Measurements from ENCODE around the gene ENAH. TPM values are rescaled to one million over a fixed set of nuclear protein-coding genes. Genes with fewer than 3 reads are reported as not detected.

The ENAH gene
- total RNA-seq, 4 donors from 2014 or later = 28.4 to 53.3 (median 32.6) TPM

DNA sequence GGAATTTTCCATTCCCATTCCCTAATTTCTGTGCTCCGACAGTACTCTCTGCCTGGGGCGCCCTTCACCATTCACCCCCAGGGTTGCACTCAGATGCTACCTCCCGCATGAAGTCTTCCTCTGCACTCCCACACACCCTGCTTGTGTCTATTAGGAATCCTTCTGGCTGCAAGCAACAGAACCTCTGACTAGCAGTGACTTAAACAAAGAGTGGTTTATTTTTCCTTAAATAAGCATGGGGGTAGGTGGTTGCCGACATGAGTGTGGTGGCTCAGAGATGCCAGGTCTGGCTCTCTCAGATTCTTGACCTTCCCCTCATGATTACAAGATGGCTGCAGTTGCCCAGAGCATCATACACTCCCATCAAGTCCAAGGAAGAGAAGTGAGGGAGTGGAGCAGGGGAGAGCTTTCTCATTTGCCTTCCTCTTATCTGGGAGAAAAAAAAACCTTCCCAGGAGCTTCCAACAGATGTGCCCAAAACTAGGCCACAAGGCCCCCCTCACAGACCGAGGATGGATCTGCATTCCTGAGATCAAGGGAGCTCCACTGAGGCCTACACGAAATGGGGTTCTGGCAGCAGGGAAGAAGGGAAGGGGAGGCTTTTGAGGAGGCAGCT is 175.5 kb downstream of the ENAH start:
- TF ChIP-seq, protein P1, sequence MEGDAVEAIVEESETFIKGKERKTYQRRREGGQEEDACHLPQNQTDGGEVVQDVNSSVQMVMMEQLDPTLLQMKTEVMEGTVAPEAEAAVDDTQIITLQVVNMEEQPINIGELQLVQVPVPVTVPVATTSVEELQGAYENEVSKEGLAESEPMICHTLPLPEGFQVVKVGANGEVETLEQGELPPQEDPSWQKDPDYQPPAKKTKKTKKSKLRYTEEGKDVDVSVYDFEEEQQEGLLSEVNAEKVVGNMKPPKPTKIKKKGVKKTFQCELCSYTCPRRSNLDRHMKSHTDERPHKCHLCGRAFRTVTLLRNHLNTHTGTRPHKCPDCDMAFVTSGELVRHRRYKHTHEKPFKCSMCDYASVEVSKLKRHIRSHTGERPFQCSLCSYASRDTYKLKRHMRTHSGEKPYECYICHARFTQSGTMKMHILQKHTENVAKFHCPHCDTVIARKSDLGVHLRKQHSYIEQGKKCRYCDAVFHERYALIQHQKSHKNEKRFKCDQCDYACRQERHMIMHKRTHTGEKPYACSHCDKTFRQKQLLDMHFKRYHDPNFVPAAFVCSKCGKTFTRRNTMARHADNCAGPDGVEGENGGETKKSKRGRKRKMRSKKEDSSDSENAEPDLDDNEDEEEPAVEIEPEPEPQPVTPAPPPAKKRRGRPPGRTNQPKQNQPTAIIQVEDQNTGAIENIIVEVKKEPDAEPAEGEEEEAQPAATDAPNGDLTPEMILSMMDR (IDR thresholded peaks at IDR 0.05; ENCODE audit: low read depth) = no peak

DNA sequence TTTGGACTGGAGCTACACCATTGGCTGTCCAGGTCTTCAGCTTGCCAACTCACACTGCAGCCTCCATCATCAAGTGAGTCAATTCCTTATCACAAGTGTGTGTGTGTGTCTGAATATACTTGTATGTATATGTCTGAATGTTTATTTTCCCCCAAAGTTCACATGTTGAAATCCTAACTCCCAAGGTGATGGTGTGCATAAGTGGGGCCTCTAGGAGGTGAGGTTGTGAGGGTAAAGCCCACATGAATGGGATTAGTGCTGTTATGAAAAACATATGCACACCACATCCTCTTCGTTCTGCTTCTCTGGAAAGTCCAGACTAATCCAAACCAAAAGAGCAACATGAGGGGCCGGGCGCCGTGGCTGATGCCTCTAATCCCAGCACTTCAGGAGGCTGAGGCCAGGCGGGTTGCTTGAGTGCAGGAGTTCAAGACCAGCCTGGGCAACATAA is 176.4 kb downstream of the ENAH start:
- TF ChIP-seq, protein P1 (IDR thresholded peaks at IDR 0.05; ENCODE audit: low read depth) = no peak

DNA sequence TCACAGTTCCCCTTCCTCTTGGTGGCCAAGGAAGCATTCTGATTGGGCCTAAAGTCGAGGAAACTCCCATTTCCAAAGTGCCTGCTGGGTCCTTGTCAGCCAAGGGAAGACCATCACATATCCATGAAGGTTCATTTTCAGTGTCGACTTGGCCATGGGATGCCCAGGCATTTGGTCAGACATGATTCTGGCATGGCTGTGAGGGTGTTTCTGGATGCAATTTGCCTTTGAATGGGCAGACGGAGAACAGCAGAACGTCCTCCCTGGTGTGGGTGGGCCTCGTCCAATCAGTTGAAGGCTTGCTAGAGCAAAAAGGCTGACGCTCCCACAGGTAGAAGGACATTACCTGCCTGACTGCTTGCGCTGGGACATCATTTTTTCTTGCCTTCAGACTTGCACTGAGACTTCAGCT is 176.8 kb downstream of the ENAH start:
- TF ChIP-seq, protein P1 (IDR thresholded peaks at IDR 0.05; ENCODE audit: low read depth) = no peak

DNA sequence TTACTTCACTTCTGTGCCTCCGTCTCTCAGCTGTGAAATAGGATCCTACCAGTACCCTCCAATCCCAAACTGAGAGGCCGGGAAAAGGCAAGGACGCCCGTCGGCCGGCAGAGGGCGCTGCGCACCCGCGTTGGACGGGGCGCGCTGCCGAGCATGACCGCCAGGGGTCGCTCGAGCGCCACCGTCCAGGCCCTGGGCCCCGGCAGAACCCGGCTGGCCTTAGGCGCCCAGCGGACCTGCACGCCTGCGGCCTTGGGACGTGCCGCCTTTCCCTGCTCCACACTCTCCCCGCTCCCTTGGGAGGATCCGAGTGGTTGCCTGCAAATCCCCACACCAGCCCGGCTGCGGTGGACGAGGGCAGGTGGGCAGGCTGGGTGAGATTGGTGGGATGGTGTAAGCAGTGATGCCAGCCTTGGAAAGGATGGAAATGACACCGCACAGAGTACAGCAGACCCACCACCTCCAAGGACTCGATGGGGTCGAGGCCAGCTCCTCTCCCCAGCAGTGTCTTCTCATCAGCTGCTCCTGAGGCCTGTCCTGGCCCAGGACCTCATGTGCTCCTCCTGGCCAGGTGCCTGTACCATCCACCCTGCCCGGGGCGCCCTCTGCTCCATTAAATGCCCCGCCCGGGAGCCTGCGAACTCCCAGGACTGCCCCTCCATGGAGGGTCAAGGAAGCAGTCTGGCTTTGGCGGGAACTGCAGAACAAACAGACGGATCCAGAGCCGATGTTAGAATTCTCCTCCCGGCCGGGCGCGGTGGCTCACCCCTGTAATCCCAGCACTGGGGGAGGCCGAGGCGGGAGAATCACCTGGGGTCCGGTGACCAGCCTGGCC is 177.7 kb downstream of the ENAH start:
- TF ChIP-seq, protein P1 (IDR thresholded peaks at IDR 0.05; ENCODE audit: low read depth) = no peak

DNA sequence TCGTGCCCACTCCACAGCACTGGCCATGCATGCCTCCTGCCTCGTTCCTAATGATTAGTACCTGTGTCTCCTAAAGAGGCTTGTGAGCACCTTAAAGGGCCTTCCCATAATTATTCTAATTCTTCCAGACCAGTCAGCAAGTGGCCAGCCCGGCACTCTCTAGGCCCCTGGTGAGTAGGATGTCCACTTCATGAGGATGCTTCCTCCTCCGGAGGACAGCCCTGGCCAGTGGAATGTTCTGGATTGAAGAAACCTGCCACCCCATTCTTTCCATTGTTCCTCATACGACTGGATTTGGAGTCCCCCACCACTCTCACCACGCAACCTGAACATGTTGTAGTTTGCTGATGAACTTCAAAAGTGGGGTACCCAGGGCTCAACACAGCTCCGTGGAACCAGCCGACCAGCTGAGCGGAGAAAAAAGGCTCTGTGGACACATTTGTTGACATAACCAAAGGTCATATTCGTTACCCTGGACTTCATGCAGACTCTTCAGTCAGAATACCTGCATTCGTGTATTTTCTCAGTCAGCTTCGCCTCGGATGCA is 178.4 kb downstream of the ENAH start:
- TF ChIP-seq, protein P1 (IDR thresholded peaks at IDR 0.05; ENCODE audit: low read depth) = no peak

DNA sequence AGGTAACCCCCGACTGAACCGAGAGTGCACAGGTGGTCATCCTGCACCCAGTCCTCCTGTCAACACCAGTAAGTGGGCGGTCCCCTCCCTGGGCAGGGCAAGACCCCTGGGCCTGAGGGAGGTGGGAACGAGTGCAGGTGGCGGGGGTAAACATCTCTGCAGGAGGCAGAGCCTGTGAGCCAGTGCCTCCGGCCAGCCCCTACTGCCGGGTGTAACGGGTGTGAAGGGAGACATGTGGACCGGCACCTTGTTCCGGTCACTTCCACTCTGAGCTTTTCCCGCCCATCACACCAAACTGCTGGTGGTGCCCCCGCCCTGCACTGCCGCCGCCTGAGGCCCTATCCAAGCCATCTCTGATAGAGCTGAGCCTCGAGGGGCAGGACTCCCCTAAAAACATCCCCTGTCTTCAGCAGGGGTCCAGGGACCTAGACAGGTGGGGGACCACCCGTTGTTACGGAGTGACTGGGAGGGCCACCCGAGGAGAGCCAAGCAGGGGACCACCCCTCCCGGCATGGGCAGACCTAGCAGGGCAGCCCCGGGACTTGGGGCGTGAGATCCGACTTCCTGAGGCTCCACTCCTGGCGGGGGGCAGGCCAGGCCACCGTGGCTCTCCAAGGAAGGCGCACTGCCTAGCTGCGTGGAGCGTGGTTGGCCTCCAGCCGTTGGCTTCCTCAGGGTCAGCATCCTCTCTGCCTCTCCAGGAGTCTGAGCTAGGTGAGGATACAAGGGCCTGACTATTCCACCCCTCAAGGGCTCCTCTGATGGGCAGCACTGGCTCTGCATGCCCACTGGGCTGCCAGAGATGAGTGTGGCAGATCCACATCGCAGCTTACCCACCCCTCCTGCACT is 181.2 kb downstream of the ENAH start:
- TF ChIP-seq, protein P1 (IDR thresholded peaks at IDR 0.05; ENCODE audit: low read depth) = no peak

Data from subcutaneous adipose tissue (tissue), 4 donors.